Keratinocyte (primary cell): ENCODE data around the gene OS9.

Experiments
- EZH2 ChIP-seq: IDR thresholded peaks from one replicate; pipeline ENCODE4 v1.6.1; 2012; ENCODE audit warnings: inconsistent platforms, mild to moderate bottlenecking, low read length, moderate library complexity
- TF ChIP-seq, protein P1 (sequence below), 3 experiments: IDR thresholded peaks in 1 of 3; conservative IDR thresholded peaks in 1 of 3; optimal IDR thresholded peaks in 1 of 3; 2 replicates in 2 of 3; 3 replicates in 1 of 3; pipeline versions ENCODE3 to v1.5.1; 2011; ENCODE audit warnings: low read length in 3 of 3, mild to moderate bottlenecking in 3 of 3, moderate library complexity in 2 of 3, control low read depth in 1 of 3, inconsistent platforms in 1 of 3; ENCODE audit not compliant: insufficient read depth in 2 of 3; ENCODE audit errors: extremely low read depth in 1 of 3

- TF ChIP-seq, protein P1, sequence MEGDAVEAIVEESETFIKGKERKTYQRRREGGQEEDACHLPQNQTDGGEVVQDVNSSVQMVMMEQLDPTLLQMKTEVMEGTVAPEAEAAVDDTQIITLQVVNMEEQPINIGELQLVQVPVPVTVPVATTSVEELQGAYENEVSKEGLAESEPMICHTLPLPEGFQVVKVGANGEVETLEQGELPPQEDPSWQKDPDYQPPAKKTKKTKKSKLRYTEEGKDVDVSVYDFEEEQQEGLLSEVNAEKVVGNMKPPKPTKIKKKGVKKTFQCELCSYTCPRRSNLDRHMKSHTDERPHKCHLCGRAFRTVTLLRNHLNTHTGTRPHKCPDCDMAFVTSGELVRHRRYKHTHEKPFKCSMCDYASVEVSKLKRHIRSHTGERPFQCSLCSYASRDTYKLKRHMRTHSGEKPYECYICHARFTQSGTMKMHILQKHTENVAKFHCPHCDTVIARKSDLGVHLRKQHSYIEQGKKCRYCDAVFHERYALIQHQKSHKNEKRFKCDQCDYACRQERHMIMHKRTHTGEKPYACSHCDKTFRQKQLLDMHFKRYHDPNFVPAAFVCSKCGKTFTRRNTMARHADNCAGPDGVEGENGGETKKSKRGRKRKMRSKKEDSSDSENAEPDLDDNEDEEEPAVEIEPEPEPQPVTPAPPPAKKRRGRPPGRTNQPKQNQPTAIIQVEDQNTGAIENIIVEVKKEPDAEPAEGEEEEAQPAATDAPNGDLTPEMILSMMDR (optimal IDR thresholded peaks at IDR 0.05 in 1 of 3, IDR thresholded peaks at IDR 0.05 in 1 of 3, conservative IDR thresholded peaks at IDR 0.05 in 1 of 3; ENCODE audit: extremely low read depth in 1 of 3, insufficient read depth in 2 of 3, low read length in 3 of 3): no peak
- TF ChIP-seq EZH2: no peak
Measured at GRCh38 chr12:57693317-57693658, 644 bp upstream of the OS9 start.
